Amygdala (tissue), 56 donors: Measurements from ENCODE around the gene NCK2.

Experiments used
- DNase-seq, 56 donors: peaks; one replicate each; lab custom pipeline; 2025; lab: John Stamatoyannopoulos, UW

NCK2 gene

DNA sequence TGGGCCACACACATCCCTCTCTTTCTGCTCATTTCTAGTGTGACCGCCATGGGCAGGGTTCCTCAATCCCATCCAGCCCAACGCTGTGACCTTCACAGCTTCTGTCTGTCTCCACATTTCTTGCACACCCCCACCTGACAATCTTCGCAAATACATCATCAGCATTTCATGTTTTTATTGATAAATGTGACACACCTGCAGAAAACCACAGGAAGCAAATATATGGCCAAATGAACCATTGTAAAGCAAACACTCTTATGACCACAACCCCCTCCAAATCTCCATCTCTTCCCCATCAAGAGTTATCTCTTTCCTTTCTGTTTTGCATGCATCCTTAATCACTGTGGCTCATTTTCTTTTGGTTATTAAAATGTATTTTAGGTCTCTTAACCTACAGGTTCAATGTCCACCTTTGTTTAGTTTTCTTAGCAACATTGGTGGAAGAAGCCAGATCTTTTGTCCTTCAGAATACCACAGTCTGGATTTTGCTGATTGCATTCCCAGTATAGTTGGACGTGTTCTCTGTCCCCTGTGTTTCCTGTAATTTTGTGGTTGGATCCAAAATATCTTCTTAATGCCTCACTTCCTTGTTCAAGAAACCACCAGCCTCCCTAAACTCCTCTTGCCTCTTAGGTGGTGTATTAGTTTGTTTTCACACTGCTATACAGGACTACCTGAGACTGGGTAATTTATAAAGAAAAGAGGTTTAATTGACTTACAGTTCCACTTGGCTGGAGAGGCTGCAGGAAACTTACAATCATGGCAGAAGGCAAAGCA lies 9.8 kb upstream of the NCK2 start:
- no peak for DNase-seq

DNA sequence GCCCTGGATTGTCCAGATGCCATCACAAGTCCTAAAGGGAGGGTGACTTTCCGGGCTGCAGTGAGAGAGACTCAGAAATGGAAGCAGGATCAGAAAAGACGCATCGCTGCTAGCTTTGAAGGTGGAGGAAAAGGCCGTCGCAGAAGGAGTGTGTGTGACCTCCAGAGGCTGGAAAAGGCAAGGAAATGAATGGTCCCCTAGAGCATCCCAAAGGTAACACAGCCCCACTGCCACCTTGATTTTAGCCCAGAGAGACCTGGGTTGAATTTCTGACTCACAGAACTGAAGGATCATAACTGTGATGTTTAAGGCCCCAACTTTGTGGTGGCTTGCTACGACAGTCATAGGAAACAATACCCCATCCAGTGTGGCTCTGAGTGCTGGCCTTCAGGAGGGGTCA lies 8.6 kb upstream of the NCK2 start:
- no peak for DNase-seq

DNA sequence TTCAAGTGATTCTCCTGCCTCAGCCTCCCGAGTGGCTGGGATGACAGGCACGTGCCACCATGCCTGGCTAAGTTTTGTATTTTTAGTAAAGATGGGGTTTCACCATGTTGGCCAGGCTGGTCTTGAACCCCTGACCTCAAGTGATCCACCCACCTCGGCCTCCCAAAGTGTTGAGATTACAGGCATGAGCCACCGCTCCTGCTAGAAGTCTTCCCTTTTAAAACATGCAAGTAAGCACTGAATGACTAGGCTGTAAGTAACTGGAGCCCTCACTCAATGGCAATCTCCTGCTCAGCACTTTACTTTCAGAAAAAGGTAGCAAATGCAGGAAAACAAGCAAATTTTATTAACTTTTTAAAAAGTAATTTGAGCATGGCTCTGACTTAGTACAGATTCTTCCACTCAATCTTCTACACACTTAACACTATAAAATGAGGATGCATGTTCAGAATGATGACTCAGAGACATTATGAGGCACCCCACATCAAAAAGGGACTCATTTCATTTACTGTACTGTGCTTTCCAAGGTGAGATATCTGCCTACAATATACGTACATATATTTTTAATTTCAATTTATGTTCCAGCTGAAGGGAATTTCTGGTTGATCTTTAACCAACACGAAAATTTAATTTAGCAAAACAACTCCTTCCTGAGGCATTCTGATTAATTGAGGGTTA lies 6.6 kb upstream of the NCK2 start:
- no peak for DNase-seq

DNA sequence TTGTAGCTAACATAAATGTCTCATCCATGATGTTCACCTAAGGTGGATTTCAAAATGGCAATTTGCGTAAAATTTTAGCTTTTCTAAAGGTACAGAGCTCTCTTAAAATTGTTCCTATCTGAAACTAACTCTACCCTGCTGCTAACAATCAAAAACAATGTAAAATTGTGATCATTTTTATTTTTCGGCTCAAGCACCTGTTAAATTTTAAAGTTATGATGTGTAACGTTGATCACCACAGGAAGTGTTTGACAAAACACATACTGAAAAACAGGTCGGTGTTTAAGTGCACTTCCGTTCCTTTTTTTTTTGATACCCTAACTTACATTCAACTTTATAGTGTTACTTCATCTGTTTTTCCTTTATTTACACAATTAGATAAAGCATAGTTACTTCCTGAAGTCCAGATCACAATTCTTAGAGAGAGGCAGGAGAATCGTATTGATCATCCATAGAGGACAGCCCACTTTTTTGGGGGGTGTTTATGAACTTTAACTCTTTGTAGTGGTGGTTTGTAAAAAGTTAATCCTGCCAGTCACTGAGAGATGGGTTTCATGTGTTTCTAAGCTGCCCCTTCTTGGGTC lies 6.0 kb upstream of the NCK2 start:
- no peak for DNase-seq

DNA sequence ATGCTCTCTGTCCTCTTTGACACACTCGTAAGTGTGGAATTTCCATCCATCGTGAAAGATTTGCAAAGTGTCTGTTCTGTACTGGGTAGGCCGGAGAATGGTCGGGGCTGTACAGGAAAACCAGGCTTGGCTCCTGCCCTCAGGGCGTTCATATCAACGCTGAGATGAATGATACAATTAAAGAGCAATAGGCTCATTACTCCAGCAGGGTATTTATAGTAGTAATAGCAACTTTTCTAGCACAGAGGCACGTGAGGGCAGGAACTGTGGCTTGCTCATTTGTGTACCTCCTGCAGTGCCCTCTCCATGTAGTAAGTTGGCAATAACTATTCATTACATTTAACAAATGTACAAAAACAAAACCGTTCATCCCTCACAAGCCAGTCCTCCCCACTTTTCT lies 5.3 kb upstream of the NCK2 start:
- DNase-seq: no peak

DNA sequence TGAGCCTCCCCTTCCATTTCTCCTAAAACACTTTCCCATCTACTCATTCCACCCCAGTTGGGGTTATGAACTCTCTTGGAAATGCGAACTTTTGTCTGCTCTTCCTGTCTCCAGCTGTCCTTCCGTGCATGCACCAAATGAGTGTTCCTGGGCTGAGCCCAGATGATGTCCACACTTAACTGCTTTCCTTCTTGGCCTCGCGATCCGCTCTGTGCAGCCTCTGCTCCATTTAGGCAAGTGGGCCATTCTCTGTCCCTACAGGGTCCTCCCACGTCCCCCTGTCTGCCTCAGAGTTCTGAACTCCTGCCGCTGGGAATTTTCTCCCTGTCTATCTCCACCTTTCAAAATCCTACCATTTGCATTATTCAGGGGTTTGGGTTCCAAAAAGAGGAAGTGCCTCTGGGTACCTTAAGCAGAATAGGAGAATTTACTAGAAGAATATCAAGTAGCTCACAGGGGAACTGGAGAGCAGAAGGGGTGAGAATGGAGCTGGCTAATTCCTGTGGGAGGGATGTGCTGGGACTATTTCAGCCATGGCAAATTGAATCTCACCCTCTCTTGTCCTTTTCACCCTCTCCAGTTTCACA lies 4.7 kb upstream of the NCK2 start:
- no peak for DNase-seq

DNA sequence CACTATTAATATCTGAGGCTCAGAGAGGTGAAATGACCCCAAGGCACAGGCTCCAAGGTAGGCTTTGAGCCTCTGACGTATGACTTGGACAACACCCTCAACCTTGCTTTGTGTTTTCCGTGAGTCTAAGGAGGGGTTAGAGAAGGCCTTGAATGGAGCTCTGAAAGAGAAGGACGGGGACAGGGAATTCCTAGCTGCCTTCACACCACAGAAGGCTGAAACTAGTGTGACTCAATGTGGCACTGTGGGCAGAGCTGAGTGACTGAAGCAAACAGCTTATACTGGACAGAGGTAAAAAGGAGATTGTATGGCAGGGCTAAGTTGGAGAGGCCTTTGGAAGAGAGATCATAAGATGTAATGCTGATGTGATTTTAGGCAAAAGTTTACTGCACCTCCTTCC lies 3.5 kb upstream of the NCK2 start:
- DNase-seq: no peak

DNA sequence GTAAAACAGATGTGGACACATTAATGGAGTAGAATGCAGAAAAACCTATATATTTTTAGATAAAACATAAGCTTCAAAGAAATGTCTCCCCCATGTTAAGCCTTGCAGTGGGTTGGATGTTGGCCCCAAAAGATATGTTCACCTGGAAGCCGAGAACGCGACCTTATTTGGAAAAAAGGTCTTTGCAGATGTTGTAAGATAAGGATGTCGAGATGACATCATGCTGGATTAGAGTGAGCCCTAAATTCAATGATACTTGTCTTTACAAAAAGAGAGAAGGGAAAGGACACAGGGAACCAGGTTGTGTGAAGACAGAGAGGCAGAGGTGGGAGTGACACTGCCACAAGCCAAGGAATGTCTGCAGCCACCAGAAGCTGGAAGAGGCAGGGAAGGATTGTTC lies 3.1 kb upstream of the NCK2 start:
- no peak for DNase-seq

DNA sequence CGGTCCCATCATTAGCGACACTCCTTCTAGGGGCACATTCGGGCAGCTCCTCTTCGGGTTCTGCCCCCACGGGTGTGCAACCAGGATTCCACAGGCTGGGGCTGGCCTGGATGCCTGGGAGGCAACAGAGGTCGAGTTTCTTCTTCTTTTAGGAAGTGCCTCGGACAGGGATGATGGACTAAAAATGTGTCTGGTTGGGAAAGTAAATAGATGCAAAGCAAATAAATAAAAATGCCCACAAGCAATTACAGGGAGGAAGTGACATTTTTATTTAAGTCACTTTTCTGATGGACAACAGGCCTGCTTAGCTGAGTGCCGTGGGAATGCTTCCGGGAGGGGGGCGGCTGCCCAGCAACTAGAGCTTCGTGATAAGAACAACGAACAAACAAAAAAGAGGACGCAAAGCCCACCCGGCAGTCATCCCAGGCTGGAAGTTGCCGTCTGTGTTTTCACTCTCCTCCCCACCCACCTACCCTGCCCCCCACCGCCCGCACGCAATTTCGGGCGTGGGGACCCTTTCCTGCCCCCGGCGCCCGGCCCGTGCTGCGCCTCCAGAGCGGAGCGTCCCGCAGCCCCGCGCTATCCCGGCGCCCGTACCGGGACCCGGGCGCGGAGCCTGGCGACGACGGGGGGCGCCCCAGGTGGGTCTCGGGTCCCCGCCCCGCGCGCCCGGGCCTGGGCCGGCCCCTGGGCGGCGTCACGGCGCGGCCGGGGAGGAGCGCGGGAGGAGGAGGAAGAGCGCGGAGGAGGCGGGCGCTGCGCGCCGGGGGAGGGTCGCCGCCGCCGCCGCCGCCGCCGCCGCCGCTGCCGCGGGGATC lies 412 bp upstream of the NCK2 start:
- DNase-seq: peak in 20 of 56 donors; percentile 13 to 66 (median 32)

DNA sequence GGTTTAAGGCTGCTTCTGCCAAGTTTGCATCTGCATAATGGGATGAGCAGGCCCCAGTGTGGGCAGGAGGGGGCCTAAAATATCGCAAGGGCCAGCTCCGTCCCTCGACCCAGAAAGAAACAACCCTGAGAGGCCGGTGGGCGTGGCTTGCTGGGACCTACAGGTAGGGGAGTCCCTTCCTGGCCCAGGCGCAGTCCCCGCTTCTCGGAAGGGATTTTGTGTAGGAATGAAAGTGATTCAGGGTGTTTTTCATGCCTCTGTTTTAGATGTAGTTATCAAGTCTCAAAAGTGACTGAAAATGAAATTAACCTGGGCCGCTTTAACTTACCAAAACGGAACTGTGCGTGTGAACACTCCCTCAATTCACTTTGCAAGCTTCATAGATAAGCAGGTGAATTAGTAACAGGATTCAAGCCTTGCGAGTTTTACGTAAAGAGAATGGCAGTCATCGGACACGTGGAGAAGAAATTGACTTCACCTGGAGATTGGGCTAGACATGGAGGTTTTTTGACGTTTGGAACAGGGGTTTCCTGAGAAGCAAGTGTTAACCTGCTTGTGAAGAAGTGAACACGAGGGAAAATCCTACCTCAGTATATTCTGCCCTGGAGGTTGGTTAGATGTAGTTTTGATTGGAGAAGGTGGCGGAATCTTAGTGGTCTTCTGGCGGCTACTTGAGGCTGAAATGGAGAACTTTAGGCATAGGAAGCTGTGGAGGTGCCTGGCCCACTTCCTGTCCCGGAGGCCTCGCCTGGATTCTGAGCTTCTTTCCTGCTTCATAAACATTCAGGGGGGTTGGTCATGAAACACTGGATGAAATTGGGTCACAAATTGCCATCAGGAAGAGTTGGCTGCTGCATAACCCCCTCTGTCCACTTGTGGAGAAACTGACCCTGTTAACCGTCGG lies 1.7 kb downstream of the NCK2 start:
- peak in 6 of 56 donors; percentile 2 to 17 (median 12) for DNase-seq

DNA sequence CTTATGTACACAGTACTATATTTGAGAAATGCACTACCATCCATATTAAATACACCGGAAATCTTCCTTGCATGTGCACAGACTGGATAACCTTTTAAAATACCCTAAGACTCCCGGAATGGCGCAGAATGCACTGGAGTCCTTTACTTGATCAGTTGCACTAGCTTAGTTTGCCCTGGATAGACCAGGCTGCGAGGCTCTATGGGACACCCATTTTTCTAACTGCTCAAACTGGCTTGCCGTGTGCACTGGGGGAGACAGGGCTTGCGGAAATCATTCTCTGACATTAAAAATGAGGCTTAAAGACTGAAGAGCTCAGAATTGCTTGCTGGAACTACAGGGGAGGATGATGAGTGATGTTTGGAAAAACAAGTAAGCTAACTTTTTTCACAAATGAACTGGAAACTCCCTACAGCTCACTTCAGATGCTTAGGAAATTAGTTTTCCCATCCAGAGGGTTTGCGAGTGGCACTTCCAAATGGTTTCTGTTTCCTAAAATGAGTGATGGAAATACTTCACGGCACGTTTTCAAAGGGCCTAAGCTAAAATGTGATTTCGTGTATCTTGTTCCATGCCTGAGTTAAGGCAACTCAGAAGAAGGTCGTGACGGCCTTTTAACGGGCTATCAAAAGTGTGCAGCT lies 2.7 kb downstream of the NCK2 start:
- DNase-seq: no peak

DNA sequence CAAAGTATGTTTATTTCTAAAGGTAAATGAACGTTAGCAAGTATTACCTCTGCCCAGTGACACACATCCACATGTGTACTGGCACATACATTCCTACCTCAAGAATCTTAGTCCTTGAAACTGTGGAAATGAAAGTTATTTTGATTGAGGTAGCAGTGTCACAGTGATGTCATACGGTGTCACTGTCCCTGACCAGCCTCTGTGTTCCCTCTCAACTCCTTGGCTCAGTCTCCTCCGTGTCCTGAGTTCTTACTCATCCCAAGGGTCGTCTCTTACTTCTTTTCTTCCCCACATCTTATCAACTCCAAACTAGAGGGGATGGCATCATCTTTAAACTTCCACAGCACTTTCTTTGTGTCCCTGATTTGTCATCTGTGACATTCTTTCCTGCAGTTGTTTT lies 3.3 kb downstream of the NCK2 start:
- DNase-seq: no peak

DNA sequence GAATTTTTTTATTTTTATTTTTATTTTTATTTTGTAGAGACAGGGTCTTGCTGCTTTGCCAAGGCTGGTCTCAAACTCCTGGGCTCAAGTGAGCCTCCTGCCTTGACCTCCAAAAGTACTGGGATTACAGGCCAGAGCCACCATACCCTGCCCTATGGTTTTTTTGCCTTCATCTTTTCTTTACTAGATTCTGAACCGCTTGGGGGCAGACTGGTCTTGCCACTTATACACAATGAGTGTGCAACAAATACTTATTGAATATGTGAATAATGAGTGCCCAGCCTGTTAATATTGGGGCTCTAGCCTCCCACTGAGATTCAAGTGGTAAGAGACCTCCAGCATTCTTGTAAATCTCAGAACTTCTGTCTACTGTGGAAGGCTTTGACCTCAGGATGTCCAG lies 3.9 kb downstream of the NCK2 start:
- DNase-seq: no peak

DNA sequence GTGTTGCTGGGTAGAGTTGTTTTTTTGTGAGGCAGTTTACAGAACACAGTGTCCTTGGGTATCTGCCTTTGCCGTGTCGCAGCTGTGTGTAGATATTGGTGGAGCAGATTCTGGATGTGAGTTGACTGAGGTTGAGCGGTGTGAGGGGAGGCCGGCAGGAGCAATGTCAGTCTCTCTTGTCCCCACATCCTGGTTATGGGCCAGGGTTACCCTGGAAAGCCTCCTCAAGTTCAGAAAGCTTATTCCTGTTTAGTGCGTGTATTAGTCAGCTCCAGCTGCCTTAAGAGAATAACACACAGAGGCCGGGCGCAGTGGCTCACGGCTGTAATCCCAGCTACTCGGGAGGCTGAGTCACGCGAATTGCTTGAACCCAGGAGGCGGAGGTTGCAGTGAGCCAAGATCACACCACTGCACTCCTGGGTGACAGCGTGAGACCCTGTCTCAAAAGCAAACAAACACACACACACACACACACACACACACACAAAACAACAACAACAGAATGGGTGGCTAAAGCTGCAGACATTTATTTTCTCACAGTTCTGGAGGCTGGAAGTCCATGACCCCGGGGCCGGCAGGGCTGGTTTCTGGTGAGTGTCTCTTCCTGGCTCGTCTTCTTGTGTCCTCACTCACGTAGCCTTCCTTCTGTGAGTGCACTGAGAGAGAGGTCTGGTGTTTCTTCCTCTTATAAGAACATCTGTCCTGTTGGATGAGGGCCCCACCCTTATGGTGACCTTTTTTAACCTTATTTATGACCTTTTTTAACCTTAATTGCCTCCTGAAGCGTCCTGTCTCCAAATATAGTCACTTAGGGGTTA lies 5.1 kb downstream of the NCK2 start:
- DNase-seq: no peak

DNA sequence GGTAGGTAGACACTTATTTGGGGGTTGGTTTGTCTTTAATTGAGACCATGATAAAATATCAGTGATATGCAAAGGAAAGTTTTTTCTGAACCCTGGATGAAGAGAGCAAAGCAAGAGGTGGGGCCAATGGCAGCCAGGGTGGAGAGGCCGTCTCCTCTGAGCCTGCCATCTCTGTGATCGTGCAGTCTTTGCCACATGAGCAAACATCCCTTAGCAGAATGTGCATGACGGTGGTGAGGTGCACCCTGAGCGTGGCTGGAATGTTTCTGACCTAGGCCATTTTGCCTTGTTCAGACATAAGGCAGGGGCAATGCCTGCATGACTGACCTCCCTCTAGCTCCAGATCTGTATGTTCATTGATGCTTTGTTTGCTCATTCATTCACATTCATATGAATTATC lies 6.0 kb downstream of the NCK2 start:
- no peak for DNase-seq

DNA sequence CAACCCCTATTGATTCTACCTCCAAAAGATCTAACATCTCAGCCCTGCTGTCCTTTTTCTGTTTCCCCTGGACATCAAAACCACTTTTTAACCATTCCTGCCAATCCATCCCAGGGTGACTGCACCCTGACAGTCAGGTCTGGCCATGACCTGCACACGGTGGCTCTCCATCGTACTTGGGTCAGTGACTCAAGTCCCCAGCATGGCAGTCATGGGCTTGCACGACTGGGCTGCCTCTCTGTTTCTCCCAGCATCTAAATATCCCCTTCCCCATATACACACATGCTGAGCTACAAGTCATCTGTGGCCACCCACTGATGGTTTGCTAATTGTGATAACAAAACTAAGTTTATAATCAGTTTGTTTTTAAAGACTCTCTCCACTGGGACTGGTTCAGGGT lies 6.6 kb downstream of the NCK2 start:
- DNase-seq: no peak

DNA sequence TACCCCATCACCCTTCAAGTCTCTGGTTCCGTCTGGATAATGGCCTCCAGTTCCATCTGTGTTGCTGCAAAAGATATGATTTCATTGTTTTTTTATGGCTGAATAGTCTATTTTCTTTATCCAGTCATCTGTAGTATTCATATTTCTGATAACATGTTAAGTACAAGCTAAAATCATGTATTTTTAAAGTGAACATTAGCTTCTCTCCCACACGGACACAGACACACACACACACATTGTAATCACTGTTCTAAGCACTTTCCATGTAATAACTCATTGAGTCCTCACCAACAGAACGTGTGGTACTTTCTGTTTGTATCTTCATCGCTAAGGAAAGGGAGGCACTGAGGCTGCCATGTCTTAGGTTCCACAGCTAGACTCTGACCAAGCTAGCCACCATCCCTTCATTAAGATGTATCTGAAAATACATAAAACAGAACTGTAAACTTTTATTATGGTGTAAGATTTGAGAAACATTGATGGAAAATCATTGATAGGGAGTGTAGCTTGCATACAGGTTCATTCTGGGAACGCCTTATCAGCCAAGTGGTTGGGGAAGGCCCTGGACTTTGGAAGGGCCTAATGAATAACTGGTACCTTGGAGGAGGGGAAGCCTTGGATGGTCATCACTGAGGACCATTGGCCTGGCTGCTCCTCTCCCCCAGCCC lies 8.1 kb downstream of the NCK2 start:
- DNase-seq: no peak

DNA sequence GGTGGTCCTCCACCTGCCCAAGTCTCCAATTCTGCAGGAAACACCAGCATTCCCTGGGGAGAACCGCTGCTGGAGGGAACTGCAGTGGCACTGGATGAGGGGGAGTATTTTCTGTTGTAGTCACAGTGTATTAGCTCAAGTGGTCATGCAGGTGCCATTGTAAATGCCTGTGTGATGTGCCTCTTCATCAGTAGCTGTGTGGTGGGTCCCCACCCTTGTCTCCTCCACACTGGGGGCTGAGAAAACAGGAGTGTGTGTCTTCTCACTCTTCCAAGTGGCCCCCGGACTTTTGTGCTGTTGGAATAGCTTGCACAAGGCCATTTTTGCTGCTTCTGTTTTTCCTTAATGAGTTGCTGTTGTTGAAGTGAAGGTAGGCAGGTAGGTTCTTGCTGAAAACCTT lies 8.7 kb downstream of the NCK2 start:
- no peak for DNase-seq
